Measurements from ENCODE around the gene VAV3. TPM values are rescaled to one million over a fixed set of nuclear protein-coding genes. Genes with fewer than 3 reads are reported as not detected.

The VAV3 gene
- total RNA-seq, 1 donor from 2014 or later: 25.8 TPM

DNA sequence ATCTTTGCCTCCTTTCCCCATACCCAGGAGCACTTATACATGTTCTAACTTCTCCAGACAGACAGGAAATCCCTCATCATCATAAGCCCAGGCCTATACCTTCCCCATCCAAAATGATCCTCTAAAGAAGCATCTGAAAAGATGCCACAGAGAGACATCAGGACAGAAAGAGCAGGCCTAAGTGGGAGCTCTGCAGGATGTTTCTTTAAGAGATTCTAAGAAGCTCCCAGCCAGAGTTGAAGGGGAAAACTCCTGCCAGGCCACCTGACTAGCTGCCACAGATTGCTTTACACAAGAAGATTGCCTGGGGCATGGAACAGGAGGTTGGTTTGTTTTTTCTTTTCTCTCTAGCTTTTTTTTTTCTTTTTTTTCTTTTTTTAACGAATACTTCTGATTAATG, 275.8 kb downstream of the VAV3 start:
- Mint-ChIP-seq H3K27ac (ENCODE audit: unreplicated experiment) (no peak overlapping the region), H3K4me1 (ENCODE audit: low read depth, unreplicated experiment) (no peaks in the 10 kb centered on the region), H3K4me3 (ENCODE audit: unreplicated experiment) (no peak overlapping the region), H3K9me3 (ENCODE audit: unreplicated experiment) (no peaks in the 10 kb centered on the region), H3K27me3 (ENCODE audit: unreplicated experiment) (no peaks in the 10 kb centered on the region), H3K36me3 (ENCODE audit: unreplicated experiment) (no peaks in the 10 kb centered on the region)
- TF ChIP-seq, protein P1, sequence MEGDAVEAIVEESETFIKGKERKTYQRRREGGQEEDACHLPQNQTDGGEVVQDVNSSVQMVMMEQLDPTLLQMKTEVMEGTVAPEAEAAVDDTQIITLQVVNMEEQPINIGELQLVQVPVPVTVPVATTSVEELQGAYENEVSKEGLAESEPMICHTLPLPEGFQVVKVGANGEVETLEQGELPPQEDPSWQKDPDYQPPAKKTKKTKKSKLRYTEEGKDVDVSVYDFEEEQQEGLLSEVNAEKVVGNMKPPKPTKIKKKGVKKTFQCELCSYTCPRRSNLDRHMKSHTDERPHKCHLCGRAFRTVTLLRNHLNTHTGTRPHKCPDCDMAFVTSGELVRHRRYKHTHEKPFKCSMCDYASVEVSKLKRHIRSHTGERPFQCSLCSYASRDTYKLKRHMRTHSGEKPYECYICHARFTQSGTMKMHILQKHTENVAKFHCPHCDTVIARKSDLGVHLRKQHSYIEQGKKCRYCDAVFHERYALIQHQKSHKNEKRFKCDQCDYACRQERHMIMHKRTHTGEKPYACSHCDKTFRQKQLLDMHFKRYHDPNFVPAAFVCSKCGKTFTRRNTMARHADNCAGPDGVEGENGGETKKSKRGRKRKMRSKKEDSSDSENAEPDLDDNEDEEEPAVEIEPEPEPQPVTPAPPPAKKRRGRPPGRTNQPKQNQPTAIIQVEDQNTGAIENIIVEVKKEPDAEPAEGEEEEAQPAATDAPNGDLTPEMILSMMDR (IDR thresholded peaks at IDR 0.05; ENCODE audit: partially characterized antibody, unreplicated experiment): no peak
- DNase-seq: no peak

DNA sequence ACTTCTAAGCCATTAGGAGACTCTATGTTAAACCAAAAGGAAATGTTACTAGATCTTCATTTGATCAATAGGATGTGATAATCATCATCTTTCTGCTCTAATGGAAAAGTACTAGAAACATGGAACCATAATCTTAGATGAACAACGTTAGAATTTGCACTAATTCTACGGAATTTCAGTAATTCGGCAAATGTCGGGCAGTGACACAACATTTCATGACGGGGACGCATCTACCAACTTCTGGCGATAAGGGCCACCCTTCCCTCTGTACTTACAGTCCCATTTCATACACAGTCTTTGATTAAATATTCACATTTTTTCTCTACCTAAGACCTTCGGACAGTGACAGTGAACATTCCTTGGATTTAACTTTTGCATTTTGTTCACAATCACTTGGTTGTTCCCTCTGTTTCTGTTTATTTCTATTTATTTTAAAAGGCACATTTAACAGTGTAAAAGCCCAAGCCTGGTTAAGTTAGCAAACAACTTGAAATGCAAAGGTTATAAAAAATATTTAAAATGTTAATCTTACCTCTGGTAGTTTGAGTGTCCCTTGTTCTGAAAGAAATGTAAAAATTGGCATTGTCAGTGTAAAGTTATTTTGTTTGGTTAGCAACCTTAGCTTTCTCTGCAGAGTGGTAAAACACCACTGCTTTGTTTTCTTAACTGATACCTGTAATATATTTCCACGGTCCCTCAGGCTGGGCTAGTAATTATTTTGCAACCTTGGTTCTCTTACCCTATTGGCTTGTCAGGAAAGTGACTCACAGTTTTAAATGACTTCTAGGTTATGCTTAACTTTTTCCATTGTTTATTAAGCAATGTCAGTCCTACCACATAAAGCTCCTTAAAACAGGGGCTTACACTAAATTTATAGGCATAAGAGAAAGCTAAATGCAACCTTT, 276.9 kb downstream of the VAV3 start:
- no peaks in the 10 kb centered on the region for H3K36me3 Mint-ChIP-seq (ENCODE audit: unreplicated experiment)
- H3K4me3 Mint-ChIP-seq (ENCODE audit: unreplicated experiment): no peak overlapping the region
- no peaks in the 10 kb centered on the region for H3K9me3 Mint-ChIP-seq (ENCODE audit: unreplicated experiment)
- no peaks in the 10 kb centered on the region for H3K4me1 Mint-ChIP-seq (ENCODE audit: low read depth, unreplicated experiment)
- no peak overlapping the region for H3K27ac Mint-ChIP-seq (ENCODE audit: unreplicated experiment)
- no peaks in the 10 kb centered on the region for H3K27me3 Mint-ChIP-seq (ENCODE audit: unreplicated experiment)
- TF ChIP-seq, protein P1 (IDR thresholded peaks at IDR 0.05; ENCODE audit: partially characterized antibody, unreplicated experiment): no peak
- DNase-seq: no peak

DNA sequence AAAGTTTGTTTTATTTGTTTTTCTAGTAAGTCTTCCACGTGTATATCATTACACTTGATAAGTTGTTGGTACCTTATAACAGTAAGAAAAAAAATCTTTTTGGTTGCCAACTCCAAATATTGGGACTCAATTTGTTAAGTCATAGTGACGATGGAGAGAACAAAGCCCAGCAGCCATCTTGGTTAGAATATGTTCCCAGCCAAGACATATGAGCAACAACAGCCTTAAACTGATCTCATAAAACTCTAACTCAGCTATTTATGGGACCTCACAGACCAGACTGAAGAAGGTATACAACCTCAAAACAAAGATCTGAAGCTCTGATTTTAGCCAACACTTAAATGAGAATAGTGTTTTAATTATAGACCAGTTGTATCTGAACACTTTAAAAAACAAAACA, 281.3 kb downstream of the VAV3 start:
- Mint-ChIP-seq H3K4me1 (ENCODE audit: low read depth, unreplicated experiment) (no peaks in the 10 kb centered on the region), H3K9me3 (ENCODE audit: unreplicated experiment) (no peaks in the 10 kb centered on the region), H3K27me3 (ENCODE audit: unreplicated experiment) (no peaks in the 10 kb centered on the region), H3K36me3 (ENCODE audit: unreplicated experiment) (no peaks in the 10 kb centered on the region), H3K4me3 (ENCODE audit: unreplicated experiment) (no peak overlapping the region), H3K27ac (ENCODE audit: unreplicated experiment) (no peak overlapping the region)
- TF ChIP-seq, protein P1 (IDR thresholded peaks at IDR 0.05; ENCODE audit: partially characterized antibody, unreplicated experiment): no peak
- DNase-seq: no peak

DNA sequence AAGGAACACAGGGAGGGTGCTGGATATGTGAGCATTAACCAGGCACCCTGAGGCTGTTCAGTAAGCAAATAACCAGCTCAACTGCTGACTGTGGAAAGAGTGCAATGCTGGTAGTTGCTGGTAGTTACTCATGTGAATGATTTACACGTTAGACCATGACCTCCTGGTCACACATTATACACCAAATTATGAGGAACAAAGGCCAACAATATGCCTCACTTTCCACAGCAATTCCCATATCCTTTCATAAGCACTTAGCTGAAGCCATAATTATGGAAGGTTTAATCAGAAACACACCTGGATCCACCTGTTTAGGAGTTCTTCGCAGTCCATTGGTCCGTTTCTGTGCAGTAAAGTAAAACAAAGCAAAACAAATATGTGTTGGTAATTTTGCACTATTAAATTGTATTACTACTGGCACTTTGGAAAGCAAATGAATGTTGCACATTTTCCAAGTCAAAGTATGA, 281.8 kb downstream of the VAV3 start:
- Mint-ChIP-seq H3K4me1 (ENCODE audit: low read depth, unreplicated experiment) (no peaks in the 10 kb centered on the region), H3K4me3 (ENCODE audit: unreplicated experiment) (no peak overlapping the region), H3K36me3 (ENCODE audit: unreplicated experiment) (no peaks in the 10 kb centered on the region), H3K9me3 (ENCODE audit: unreplicated experiment) (no peaks in the 10 kb centered on the region), H3K27ac (ENCODE audit: unreplicated experiment) (no peak overlapping the region), H3K27me3 (ENCODE audit: unreplicated experiment) (no peaks in the 10 kb centered on the region)
- no peak for DNase-seq
- TF ChIP-seq, protein P1 (IDR thresholded peaks at IDR 0.05; ENCODE audit: partially characterized antibody, unreplicated experiment): no peak

DNA sequence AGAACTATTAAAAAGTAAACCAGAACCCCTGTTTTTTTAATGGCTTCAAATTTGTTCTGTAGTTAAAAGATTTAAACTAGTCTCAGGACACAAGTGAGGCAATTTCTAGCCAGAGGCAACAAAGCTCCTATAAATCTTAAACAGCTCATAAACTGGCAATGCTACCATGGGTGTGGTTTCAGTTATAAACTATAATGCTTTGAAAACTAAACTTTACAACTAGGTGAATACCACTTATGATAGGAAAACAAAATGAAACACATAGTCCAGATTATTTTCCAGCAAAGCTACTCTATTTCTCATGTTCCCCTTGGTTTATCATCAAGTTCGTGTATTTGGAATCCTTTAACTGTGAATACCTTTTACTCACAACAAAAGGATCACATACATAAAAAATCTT, 282.5 kb downstream of the VAV3 start:
- DNase-seq: no peak
- TF ChIP-seq, protein P1 (IDR thresholded peaks at IDR 0.05; ENCODE audit: partially characterized antibody, unreplicated experiment): no peak
- Mint-ChIP-seq H3K4me1 (ENCODE audit: low read depth, unreplicated experiment) (no peaks in the 10 kb centered on the region), H3K27ac (ENCODE audit: unreplicated experiment) (no peak overlapping the region), H3K36me3 (ENCODE audit: unreplicated experiment) (no peaks in the 10 kb centered on the region), H3K9me3 (ENCODE audit: unreplicated experiment) (no peaks in the 10 kb centered on the region), H3K4me3 (ENCODE audit: unreplicated experiment) (no peak overlapping the region), H3K27me3 (ENCODE audit: unreplicated experiment) (no peaks in the 10 kb centered on the region)
